Erythroblast (primary cell): Measurements from ENCODE around the gene PLA2R1.

Experiments used
- DNase-seq, 2 experiments: peaks; one replicate each; lab custom pipeline; 2025; lab: John Stamatoyannopoulos, UW
- GATA1 ChIP-seq: IDR thresholded peaks from 2 replicates; pipeline ENCODE4 v1.6.1; 2011; ENCODE audit warnings: low read depth, mild to moderate bottlenecking, control low read depth, low read length, moderate library complexity
- POLR2A ChIP-seq: IDR thresholded peaks from 2 replicates; pipeline ENCODE4 v1.6.1; 2011; ENCODE audit warnings: mild to moderate bottlenecking, low read length

The PLA2R1 gene

GRCh38 chr2:159936471-159936870 is 125.9 kb downstream of the PLA2R1 start:
- peak in 1 of 2 experiments; percentile 10 for DNase-seq
- TF ChIP-seq POLR2A: no peak
- no peak for TF ChIP-seq GATA1

DNA sequence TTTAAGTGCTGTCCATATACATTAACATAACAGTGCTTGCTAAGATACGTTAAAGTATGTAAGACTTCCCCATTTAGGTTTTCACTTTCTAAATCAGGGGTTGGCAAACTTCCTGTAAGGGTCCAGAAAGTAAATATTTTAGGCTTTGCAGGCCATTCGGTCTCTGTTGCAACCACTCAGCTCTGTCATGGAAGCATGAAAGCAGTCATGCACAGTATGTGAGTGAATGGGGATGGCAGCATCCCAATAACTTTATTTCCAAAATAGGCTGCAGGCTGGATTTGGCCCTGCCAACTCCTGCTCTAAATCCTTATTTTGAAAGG is 128.7 kb downstream of the PLA2R1 start:
- no peak for DNase-seq
- TF ChIP-seq POLR2A (no peak), GATA1 (no peak)

DNA sequence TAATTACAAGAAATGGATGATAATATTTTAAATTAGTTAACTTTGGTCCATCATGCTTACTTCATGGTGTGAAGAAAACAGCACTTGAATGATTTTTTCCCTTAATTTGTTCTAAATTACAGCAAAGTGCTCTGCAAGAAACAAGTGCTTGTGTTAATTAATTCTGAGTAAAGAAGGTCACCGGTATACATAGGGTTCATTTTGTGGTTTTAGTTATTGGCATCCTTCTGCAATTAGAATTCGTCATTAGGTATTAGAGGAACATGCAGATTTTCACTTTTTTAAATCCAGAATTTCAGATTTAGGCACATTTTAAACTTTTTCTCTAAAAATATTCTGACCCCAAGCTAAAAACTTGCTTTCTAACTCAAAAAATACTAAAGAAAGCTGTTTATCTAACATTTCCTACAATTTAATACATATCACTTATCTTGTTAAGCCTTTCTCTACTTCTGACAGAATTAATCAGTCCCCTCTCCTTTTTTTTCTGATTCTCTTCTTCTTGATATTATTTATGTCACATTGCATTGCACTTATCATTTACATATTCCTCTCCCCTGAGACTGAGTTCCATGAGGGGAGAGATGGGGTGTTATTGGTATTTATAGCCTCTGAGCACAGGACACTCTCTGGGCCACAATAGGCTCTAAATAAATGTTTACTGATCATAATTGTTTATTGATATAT is 129.2 kb downstream of the PLA2R1 start:
- DNase-seq: no peak
- TF ChIP-seq GATA1 (no peak), POLR2A (no peak)

DNA sequence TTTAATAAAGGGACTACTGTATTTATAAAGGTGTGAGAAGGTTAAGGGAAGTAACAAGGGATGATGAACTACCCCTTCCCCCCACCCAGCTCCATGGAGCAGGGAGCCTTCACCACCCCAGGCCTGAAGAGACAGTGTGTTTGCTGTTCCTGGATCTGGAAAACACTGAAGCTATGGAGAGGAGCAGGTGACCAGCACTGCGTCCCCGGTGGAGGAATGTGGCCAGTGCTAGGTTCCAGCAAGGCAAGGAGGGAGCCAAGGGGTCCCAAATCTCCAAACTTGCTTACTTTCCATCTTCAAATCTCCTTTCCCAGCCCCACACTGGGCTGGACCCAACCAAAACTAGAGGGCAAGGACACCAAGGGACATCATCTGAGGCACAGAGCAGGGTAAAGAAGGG is 135.7 kb downstream of the PLA2R1 start:
- no peak for DNase-seq
- TF ChIP-seq GATA1 (no peak), POLR2A (no peak)

- TF ChIP-seq GATA1: no peak
- no peak for TF ChIP-seq POLR2A
Measured at GRCh38 chr2:159925975-159926374, 136.4 kb downstream of the PLA2R1 start.

DNA sequence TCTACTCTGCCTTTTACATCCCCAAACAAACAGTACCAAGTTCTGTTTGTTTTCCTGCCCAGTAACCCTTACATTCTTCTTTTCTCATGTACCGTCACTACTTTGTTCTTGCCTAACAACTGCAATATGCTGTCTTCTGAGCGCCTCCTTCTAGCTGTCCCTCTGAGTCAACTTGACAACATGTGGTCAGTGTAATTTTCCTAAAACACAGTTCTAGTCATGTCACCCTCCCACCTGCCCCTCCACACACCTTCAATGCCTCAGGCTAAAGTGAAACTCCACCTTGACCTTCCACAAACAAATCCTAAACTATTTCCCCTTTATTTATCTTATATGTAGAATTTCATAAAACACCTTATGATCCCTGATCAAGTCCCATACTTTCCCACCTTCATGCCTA is 139.9 kb downstream of the PLA2R1 start:
- TF ChIP-seq POLR2A: no peak
- TF ChIP-seq GATA1: no peak
- DNase-seq: no peak

More at GRCh38 chr2:159925975-159926374, 136.4 kb downstream of the PLA2R1 start:
- no peak for DNase-seq

DNA sequence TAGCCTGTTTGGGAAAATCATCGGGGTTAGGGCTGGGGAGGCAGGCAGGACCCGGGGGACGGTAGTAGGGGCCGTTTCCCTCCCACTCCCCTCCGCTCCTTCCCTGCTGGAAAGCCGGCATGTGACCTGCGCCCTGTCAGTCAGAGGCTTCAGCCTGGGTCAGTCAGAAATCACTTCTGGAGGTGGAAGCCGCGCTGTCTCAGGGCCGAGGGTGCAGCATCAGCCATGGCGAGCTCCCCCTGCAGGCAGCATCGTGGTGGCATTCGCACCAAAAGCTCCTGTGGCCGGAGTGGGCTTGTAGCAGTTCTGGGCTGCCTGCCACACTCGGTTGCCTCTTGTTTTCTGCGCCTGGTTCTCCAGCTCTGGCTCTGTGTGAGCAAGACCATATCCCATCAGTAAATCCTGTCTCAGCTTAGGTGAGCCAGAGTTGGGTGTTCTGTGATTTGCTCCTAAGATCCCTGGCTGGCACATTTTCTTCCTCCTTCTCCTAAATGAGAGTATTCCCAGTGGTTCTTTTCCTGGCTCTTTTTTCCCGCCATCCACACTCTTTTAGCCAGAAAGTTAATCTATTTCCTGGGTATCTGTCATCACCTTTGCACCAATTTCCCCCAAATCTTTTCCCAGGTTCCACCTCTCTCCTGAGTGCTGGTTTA is 140.5 kb downstream of the PLA2R1 start:
- TF ChIP-seq GATA1 (no peak), POLR2A (no peak)
- DNase-seq: peak; percentile 47 to 63

DNA sequence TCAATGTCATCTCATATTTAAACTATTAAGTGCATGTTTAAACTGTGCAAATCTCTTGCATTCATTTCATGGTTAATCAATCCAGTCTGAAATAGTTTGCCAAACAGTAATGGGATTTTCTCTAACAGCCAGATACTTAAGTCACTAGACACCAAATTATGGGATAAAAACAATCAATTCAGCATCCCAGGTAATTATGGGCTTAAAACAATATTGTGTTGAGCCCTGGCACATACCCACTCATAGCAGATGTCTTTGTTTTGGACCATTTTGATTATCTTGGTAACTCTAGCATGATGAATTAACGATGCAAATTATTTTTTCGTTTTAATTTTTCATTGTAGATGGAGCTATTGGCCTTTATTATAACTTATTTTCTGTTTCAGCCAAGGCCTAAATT is 145.9 kb downstream of the PLA2R1 start:
- DNase-seq: no peak
- no peak for TF ChIP-seq GATA1
- TF ChIP-seq POLR2A: no peak

GRCh38 chr2:159913900-159914299 is 148.5 kb downstream of the PLA2R1 start:
- TF ChIP-seq GATA1 (no peak), POLR2A (no peak)
- no peak for DNase-seq

GRCh38 chr2:159912580-159912979 is 149.8 kb downstream of the PLA2R1 start:
- TF ChIP-seq POLR2A (no peak), GATA1 (no peak)
- no peak for DNase-seq

- TF ChIP-seq GATA1 (no peak), POLR2A (no peak)
Measured at GRCh38 chr2:159910951-159911350, 151.5 kb downstream of the PLA2R1 start.

GRCh38 chr2:159908623-159909022 is 153.8 kb downstream of the PLA2R1 start:
- DNase-seq: no peak
- TF ChIP-seq POLR2A (no peak), GATA1 (no peak)

More at GRCh38 chr2:159910951-159911350, 151.5 kb downstream of the PLA2R1 start:
- DNase-seq: no peak

- DNase-seq: no peak
- no peak for TF ChIP-seq POLR2A
- TF ChIP-seq GATA1: no peak
Measured at GRCh38 chr2:159907909-159908308, 154.5 kb downstream of the PLA2R1 start.

DNA sequence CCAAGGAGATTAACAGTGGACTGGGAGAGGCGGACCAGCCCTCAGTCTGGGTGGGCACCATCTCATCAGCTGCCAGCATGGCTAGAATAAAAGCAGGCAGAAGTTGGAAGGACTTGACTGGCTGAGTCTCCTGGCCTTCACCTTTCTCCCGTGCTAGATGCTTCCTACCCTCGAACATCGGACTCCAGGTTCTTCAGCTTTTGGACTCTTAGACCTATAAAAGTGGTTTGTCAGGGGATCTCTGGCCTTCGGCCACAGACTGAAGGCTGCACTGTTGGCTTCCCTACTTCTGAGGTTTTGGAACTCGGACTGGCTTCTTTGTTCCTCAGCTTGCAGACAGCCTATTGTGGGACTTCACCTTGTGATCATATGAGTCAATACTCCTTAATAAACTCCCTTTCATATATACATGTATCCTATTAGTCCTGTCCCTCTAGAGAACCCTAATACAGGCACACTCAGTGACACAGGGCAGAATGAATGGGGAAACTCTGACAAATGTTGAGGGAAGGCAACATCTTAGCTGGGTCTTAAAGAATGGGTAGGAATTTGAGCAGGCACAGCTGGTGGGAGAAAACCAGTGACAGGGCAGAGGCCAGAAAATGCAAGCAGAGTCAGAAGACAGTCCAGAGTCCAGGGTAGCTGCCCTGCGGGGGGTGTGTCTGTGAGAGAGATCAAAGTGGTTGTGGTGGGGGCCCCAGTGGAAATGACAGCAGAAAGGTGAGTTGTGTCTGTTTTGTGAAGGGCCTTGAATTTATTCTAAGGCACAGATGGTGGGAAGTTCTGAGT is 156.3 kb downstream of the PLA2R1 start:
- DNase-seq: no peak
- TF ChIP-seq GATA1 (no peak), POLR2A (no peak)
